Stimulated activated memory B cell treated with anti-CD40 and anti-IgM and Interleukin-4, amounts not matched to agents 10 μg/mL and 1 μg/mL and 100 μg/mL, for 72 hours (primary cell): ENCODE results near the gene LRRC63.
"Not testable (repeated sequence)": the region's sequence is repeated elsewhere in the genome, so short reads cannot be mapped to it uniquely, and the experiment has no call there.

ENCODE experiments used
- ATAC-seq: fragments of 150-1000 bp; cut with Tn5 transposase; 2 replicates; pipeline ENCODE4 v1.10.0; 2021
- H3K27ac Mint-ChIP-seq: one replicate; pipeline ENCODE4 v1.8.0; 2022; ENCODE audit warnings: mild to moderate bottlenecking, mixed read lengths
- H3K27me3 Mint-ChIP-seq: one replicate; pipeline ENCODE4 v1.8.0; 2022; ENCODE audit warnings: mixed read lengths
- H3K36me3 Mint-ChIP-seq: one replicate; pipeline ENCODE4 v1.8.0; 2022; ENCODE audit warnings: mixed read lengths
- H3K4me1 Mint-ChIP-seq: one replicate; pipeline ENCODE4 v1.8.0; 2022; ENCODE audit warnings: mixed read lengths
- H3K4me3 Mint-ChIP-seq: one replicate; pipeline ENCODE4 v1.8.0; 2022; ENCODE audit warnings: mild to moderate bottlenecking, moderate library complexity, mixed read lengths
- H3K9me3 Mint-ChIP-seq: one replicate; pipeline ENCODE4 v1.8.0; 2022; ENCODE audit warnings: mixed read lengths

Gene LRRC63

DNA sequence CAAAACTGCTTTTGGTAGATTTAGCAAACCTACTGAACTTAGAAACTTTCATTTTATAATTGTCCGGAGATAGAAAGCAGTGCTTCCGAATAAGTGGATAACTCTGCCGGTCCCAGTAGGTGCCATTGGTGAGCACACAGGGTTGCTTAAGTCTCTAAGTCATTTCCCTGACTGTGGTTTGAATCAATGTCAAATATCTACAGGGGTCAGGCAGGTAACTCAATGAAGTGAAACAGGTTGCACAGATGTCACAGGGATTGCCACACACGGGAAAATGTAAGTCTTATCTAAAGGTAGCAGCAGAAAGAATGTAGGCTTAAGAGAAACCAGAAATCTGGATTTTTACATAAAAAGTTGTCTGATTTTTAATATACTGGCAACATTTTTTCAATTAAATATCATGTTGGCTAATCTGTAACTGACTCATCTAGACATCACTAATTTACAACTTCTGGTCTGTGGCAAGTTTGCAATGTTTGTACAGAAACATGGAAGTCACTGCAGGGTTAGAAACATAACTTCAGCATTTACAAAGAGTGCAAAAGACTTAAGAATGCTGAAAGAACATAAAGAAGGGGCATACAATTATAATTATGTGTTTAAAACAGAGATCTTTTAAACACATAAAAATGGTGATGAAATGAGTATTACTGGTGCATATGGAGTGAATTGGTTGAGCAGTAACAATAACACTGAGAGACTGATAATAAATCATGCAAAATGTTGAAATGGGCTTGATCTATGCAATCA, 14.3 kb upstream of the LRRC63 start:
- no peak overlapping the region for H3K27ac Mint-ChIP-seq

GRCh38 chr13:46198696-46199193, 13.0 kb upstream of the LRRC63 start:
- Mint-ChIP-seq H3K4me3 (no peak overlapping the region), H3K36me3 (no peaks in the 10 kb centered on the region), H3K27me3 (no peaks in the 10 kb centered on the region), H3K9me3 (no peaks in the 10 kb centered on the region), H3K27ac (no peak overlapping the region), H3K4me1 (peaks cover 6% of the 10 kb centered on the region)
- ATAC-seq: no peak

More for the DNA sequence above, 14.3 kb upstream of the LRRC63 start:
- ATAC-seq: no peak
- no peaks in the 10 kb centered on the region for H3K27me3 Mint-ChIP-seq
- H3K9me3 Mint-ChIP-seq: no peaks in the 10 kb centered on the region
- H3K36me3 Mint-ChIP-seq: no peaks in the 10 kb centered on the region
- H3K4me3 Mint-ChIP-seq: no peak overlapping the region
- H3K4me1 Mint-ChIP-seq: peaks cover 6% of the 10 kb centered on the region

GRCh38 chr13:46202188-46202795, 9.4 kb upstream of the LRRC63 start:
- Mint-ChIP-seq H3K27me3 (no peaks in the 10 kb centered on the region), H3K9me3 (no peaks in the 10 kb centered on the region), H3K4me3 (no peak overlapping the region), H3K36me3 (no peaks in the 10 kb centered on the region), H3K27ac (no peak overlapping the region), H3K4me1 (peaks cover 6% of the 10 kb centered on the region)
- no peak for ATAC-seq

GRCh38 chr13:46202966-46203365, 8.8 kb upstream of the LRRC63 start:
- ATAC-seq: no peak
- Mint-ChIP-seq H3K9me3 (no peaks in the 10 kb centered on the region), H3K4me1 (peaks cover 6% of the 10 kb centered on the region), H3K27me3 (no peaks in the 10 kb centered on the region), H3K4me3 (no peak overlapping the region), H3K36me3 (no peaks in the 10 kb centered on the region), H3K27ac (no peak overlapping the region)

- Mint-ChIP-seq H3K36me3 (no peaks in the 10 kb centered on the region), H3K4me3 (no peak overlapping the region), H3K27ac (no peak overlapping the region), H3K27me3 (no peaks in the 10 kb centered on the region), H3K4me1 (peaks cover 10% of the 10 kb centered on the region), H3K9me3 (no peaks in the 10 kb centered on the region)
- ATAC-seq: no peak
Observed at GRCh38 chr13:46206143-46206542, 5.6 kb upstream of the LRRC63 start.

DNA sequence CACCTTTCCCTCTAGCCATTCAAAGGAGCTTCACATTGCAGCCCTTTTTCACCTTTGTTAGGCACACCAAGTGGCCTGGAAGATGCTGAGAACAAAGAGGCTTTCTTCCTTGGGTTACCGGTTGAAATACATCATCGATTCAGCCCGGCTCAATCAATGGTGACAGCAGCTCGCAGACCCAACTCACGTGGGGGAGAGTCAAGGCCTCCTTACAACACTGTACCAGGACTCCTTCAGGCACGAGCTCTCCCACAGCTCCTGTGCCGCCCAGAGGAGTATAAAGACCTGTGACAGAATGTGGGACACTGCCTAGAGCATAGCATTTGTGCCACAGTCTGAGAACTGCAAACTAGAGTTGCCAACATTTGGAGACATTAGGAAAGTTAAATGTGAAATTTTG, 3.9 kb upstream of the LRRC63 start:
- H3K4me1 Mint-ChIP-seq: peaks cover 12% of the 10 kb centered on the region
- no peak overlapping the region for H3K4me3 Mint-ChIP-seq
- H3K9me3 Mint-ChIP-seq: no peaks in the 10 kb centered on the region
- no peaks in the 10 kb centered on the region for H3K36me3 Mint-ChIP-seq
- H3K27ac Mint-ChIP-seq: no peak overlapping the region
- H3K27me3 Mint-ChIP-seq: no peaks in the 10 kb centered on the region
- no peak for ATAC-seq

DNA sequence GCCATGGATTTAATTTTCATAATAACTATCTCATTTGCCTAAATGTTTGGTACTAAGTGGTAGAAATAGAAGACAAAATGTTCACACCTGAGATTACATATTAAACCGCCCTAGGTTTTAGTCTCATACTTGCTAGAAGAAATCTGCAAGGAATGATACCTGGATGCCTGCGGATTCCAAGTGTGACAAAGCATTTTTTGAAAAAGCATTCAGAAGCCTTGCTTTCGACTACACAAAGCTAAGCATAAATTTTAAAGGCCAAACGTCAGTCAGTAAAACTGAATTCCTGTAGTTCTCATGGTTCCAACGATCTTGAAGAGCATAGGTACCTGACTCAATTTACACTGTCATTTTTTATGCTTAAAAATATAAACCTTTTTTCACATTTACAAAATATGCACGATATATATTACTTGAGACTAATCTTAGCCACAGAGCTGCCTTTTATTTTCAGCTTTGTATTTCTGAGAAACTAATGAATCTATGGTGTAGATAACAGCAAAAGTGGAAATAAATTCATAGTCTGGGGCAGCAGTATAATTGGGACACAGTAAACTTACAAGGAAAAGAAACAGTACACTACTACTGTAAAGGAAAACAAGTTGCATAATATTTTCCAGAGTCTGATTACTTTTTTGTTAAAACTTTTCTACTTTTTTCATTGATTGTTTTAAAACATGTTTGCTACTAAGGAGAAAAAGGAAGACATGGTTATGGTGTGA, 1.2 kb upstream of the LRRC63 start:
- H3K9me3 Mint-ChIP-seq: peaks cover 3% of the 10 kb centered on the region
- H3K4me3 Mint-ChIP-seq: peak overlapping the region; percentile 76
- peaks cover 26% of the 10 kb centered on the region for H3K4me1 Mint-ChIP-seq
- peak overlapping the region; percentile 29 for H3K27ac Mint-ChIP-seq
- H3K36me3 Mint-ChIP-seq: no peaks in the 10 kb centered on the region
- no peaks in the 10 kb centered on the region for H3K27me3 Mint-ChIP-seq
- ATAC-seq: no peak

- H3K36me3 Mint-ChIP-seq: no peaks in the 10 kb centered on the region
Observed at GRCh38 chr13:46211116-46211482, 629 bp upstream of the LRRC63 start.

DNA sequence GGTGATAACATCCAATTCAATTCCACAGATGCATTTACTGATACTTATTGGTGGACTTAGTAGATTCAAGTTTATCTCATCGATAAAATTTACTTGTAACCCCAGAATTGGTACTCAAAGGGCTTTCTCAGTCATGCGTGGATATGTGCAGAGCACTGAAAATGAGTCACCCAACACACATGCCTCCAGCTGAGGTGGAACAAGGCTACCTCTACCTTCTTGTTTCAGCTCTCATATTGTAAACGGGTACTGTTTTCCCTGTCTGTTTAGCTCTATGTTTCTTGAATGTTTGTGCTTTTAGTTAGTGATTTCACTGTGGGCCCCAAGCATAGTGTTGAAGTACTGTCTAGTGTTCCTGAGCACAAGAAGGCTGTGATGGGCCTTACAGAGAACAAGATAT, 1.5 kb downstream of the LRRC63 start:
- Mint-ChIP-seq H3K4me3 (no peak overlapping the region), H3K4me1 (peaks cover 26% of the 10 kb centered on the region), H3K36me3 (peaks cover 7% of the 10 kb centered on the region), H3K27ac (no peak overlapping the region), H3K27me3 (peaks cover 9% of the 10 kb centered on the region), H3K9me3 (peaks cover 11% of the 10 kb centered on the region)
- ATAC-seq: no peak

More at GRCh38 chr13:46211116-46211482, 629 bp upstream of the LRRC63 start:
- Mint-ChIP-seq H3K4me1 (peaks cover 26% of the 10 kb centered on the region), H3K4me3 (peak overlapping the region; percentile 76), H3K27me3 (no peaks in the 10 kb centered on the region), H3K27ac (peak overlapping the region; percentile 29), H3K9me3 (peaks cover 3% of the 10 kb centered on the region)
- ATAC-seq: peak; percentile 49

- H3K27ac Mint-ChIP-seq, H3K4me3 Mint-ChIP-seq, ATAC-seq, H3K36me3 Mint-ChIP-seq, H3K27me3 Mint-ChIP-seq: not testable (repeated sequence)
- peaks cover 26% of the 10 kb centered on the region for H3K4me1 Mint-ChIP-seq
- H3K9me3 Mint-ChIP-seq: peaks cover 11% of the 10 kb centered on the region
Observed at GRCh38 chr13:46214741-46215140, 3.0 kb downstream of the LRRC63 start.

GRCh38 chr13:46220234-46220633, 8.5 kb downstream of the LRRC63 start:
- H3K27me3 Mint-ChIP-seq, H3K4me1 Mint-ChIP-seq: not testable (repeated sequence)

GRCh38 chr13:46229251-46229650, 17.5 kb downstream of the LRRC63 start:
- peaks cover 29% of the 10 kb centered on the region for H3K9me3 Mint-ChIP-seq

More at GRCh38 chr13:46220234-46220633, 8.5 kb downstream of the LRRC63 start:
- H3K4me3 Mint-ChIP-seq, H3K27ac Mint-ChIP-seq, ATAC-seq: not testable (repeated sequence)
- Mint-ChIP-seq H3K36me3 (peaks cover 16% of the 10 kb centered on the region), H3K9me3 (peaks cover 20% of the 10 kb centered on the region)

GRCh38 chr13:46232281-46232680, 20.6 kb downstream of the LRRC63 start:
- Mint-ChIP-seq H3K4me1 (no peaks in the 10 kb centered on the region), H3K36me3 (peaks cover 40% of the 10 kb centered on the region), H3K9me3 (peaks cover 36% of the 10 kb centered on the region), H3K27ac (no peak overlapping the region), H3K4me3 (no peak overlapping the region), H3K27me3 (peaks cover 35% of the 10 kb centered on the region)
- ATAC-seq: no peak

More at GRCh38 chr13:46229251-46229650, 17.5 kb downstream of the LRRC63 start:
- Mint-ChIP-seq H3K27ac (no peak overlapping the region), H3K36me3 (peaks cover 27% of the 10 kb centered on the region), H3K4me1 (no peaks in the 10 kb centered on the region), H3K27me3 (peaks cover 17% of the 10 kb centered on the region), H3K4me3 (no peak overlapping the region)
- ATAC-seq: no peak

DNA sequence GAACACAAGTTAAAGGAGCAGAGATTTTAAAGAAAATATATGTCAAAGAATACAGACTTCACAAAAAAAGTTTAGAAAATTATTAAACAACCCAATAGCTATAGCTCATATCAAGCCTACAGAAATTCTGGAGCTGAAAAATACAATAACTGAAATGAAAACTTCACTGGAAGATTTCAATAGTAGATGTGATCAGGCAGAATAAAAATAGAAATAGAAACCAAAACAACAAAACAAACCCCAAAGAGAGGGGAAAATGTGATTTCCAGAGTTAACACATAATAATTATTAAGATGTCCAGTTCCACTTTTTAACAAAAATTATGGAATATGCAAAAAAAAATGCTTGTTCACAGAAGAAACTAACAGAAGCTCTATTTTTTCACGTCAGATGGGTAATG, 23.6 kb downstream of the LRRC63 start:
- Mint-ChIP-seq H3K36me3 (peaks cover 37% of the 10 kb centered on the region), H3K27ac (no peak overlapping the region), H3K27me3 (peaks cover 40% of the 10 kb centered on the region), H3K4me3 (no peak overlapping the region), H3K4me1 (no peaks in the 10 kb centered on the region), H3K9me3 (peaks cover 37% of the 10 kb centered on the region)
- no peak for ATAC-seq

- Mint-ChIP-seq H3K27ac (no peak overlapping the region), H3K4me3 (no peak overlapping the region), H3K27me3 (peaks cover 19% of the 10 kb centered on the region), H3K9me3 (no peaks in the 10 kb centered on the region), H3K36me3 (no peaks in the 10 kb centered on the region), H3K4me1 (no peaks in the 10 kb centered on the region)
- ATAC-seq: no peak
Observed at GRCh38 chr13:46265292-46265691, 53.6 kb downstream of the LRRC63 start.
